A549 (cell line): Measurements from ENCODE around the gene LY86. TPM values are rescaled to one million over a fixed set of nuclear protein-coding genes. Genes with fewer than 3 reads are reported as not detected.

Source experiments
- ATAC-seq, 2 experiments: fragments of 200-7000 bp in 1 of 2; fragments of >200 bp in 1 of 2; cut with Nextera tagmentation in 1 of 2; cut with Tn5 transposase in 1 of 2; 3 replicates each; pipeline versions ENCODE4 v1.8.0 to v1.9.1; 2018 to 2020; ENCODE audit warnings: mild to moderate bottlenecking in 1 of 2, moderate library complexity in 1 of 2
- CTCF ChIA-PET: fragments of 300-600 bp; sonication (Branson Sonifier 250); formaldehyde crosslinking; extraction: SDS; loops from one replicate; lab custom pipeline; 2021; ENCODE audit warnings: antibody characterized with exemption, inconsistent platforms; lab: Yijun Ruan, JAX
- POLR2A ChIA-PET: fragments of 350-600 bp; formaldehyde crosslinking; extraction: SDS; loops from one replicate; lab custom pipeline; 2021; ENCODE audit warnings: antibody characterized with exemption, inconsistent platforms; lab: Yijun Ruan, JAX
- DNase-seq, 2 experiments: peaks; one replicate each; pipeline versions ENCODE4 v3.0.0 to v3.0.0-alpha.2; 2011 to 2016; ENCODE audit warnings: low read depth in 1 of 2, low spot score in 1 of 2
- FAIRE-seq: peaks from 2 replicates; lab custom pipeline; 2011; peaks lifted over from hg19 to GRCh38; lab: Jason Lieb, UNC
- H3K27ac ChIP-seq, 2 experiments: fragments of >200 bp; sonication (Bioruptor Twin); formaldehyde crosslinking; 3 replicates each; pipeline ENCODE4 v1.5.1; 2016 to 2017
- H3K4me1 ChIP-seq: fragments of >200 bp; sonication (Bioruptor Twin); formaldehyde crosslinking; 3 replicates; pipeline ENCODE4 v1.6.1; 2016
- H3K4me2 ChIP-seq: fragments of >200 bp; sonication (Bioruptor Twin); formaldehyde crosslinking; 3 replicates; pipeline ENCODE4 v1.6.1; 2016
- H3K4me3 ChIP-seq: fragments of >200 bp; sonication (Bioruptor Twin); formaldehyde crosslinking; 3 replicates; pipeline ENCODE4 v1.5.1; 2016
- H3K9me3 ChIP-seq: fragments of >200 bp; sonication (Bioruptor Twin); formaldehyde crosslinking; 3 replicates; pipeline ENCODE4 v1.6.1; 2016
- CHD2 ChIP-seq: fragments of 150-350 bp; IDR thresholded peaks from 2 replicates; pipeline ENCODE4 v1.6.1; 2014; ENCODE audit warnings: low read length; ENCODE audit not compliant: partially characterized antibody
- CHD4 ChIP-seq: fragments of 200-600 bp; sonication (generic); IDR thresholded peaks from 2 replicates; pipeline ENCODE4 v1.6.1; 2016; ENCODE audit warnings: antibody characterized with exemption, mild to moderate bottlenecking, borderline replicate concordance
- CTCF ChIP-seq: fragments of >200 bp; sonication (Bioruptor Twin); formaldehyde crosslinking; IDR thresholded peaks from 3 replicates; pipeline ENCODE4 v1.5.1; 2016
- EHF ChIP-seq: fragments of 250-450 bp; sonication (Bioruptor Pico); IDR thresholded peaks from 2 replicates; pipeline ENCODE4 v1.5.0; 2020; ENCODE audit warnings: mild to moderate bottlenecking
- ELK1 ChIP-seq: fragments of 150-350 bp; IDR thresholded peaks from 2 replicates; pipeline ENCODE4 v1.6.1; 2014; ENCODE audit warnings: low read depth, mild to moderate bottlenecking, low read length
- FOSB ChIP-seq: fragments of 250-450 bp; sonication (Bioruptor Pico); IDR thresholded peaks from 2 replicates; pipeline ENCODE4 v1.5.0; 2020; ENCODE audit warnings: mild to moderate bottlenecking, moderate library complexity
- FOSL2 ChIP-seq, 2 experiments: fragments of 450-650 bp in 1 of 2; fragments of >200 bp in 1 of 2; sonication (Bioruptor Twin) in 1 of 2; formaldehyde crosslinking; IDR thresholded peaks; 2 replicates each; pipeline versions ENCODE4 v1.5.0 to v1.6.1; 2016 to 2020; ENCODE audit warnings: mild to moderate bottlenecking in 1 of 2, moderate library complexity in 1 of 2
- GATA3 ChIP-seq: IDR thresholded peaks from 2 replicates; pipeline ENCODE4 v1.6.1; 2012; ENCODE audit warnings: borderline replicate concordance
- HES2 ChIP-seq: fragments of >200 bp; sonication (Bioruptor Twin); formaldehyde crosslinking; IDR thresholded peaks from 2 replicates; pipeline ENCODE4 v1.6.1; 2016
- HMGXB4 ChIP-seq: fragments of 250-450 bp; sonication (Bioruptor Pico); IDR thresholded peaks from 2 replicates; pipeline ENCODE4 v1.5.0; 2021; ENCODE audit warnings: mild to moderate bottlenecking, moderate library complexity, borderline replicate concordance
- JUN ChIP-seq, 2 experiments: fragments of >200 bp; sonication (Bioruptor Twin); formaldehyde crosslinking; IDR thresholded peaks; 2 replicates in 1 of 2; 3 replicates in 1 of 2; pipeline ENCODE4 v1.6.1; 2016 to 2017
- JUNB ChIP-seq: fragments of >200 bp; sonication (Bioruptor Twin); formaldehyde crosslinking; IDR thresholded peaks from 2 replicates; pipeline ENCODE4 v1.6.1; 2016
- KDM5A ChIP-seq: fragments of 200-600 bp; sonication (generic); IDR thresholded peaks from 2 replicates; pipeline ENCODE4 v1.6.1; 2016; ENCODE audit warnings: antibody characterized with exemption, mild to moderate bottlenecking
- MYC ChIP-seq: IDR thresholded peaks from 2 replicates; pipeline ENCODE4 v1.6.1; 2012; ENCODE audit warnings: mild to moderate bottlenecking, inconsistent platforms, low read length, improper control_type of control experiment, borderline replicate concordance
- NPAS2 ChIP-seq: fragments of 250-450 bp; sonication (Bioruptor Pico); IDR thresholded peaks from 2 replicates; pipeline ENCODE4 v1.8.0; 2022; ENCODE audit warnings: mild to moderate bottlenecking, moderate library complexity, borderline replicate concordance
- POLR2AphosphoS2 ChIP-seq: conservative IDR thresholded peaks from 2 replicates; pipeline ENCODE4 v1.6.1; 2012; ENCODE audit warnings: low read length, improper control_type of control experiment, inconsistent platforms
- RCOR1 ChIP-seq: fragments of 150-350 bp; IDR thresholded peaks from 2 replicates; pipeline ENCODE4 v1.6.1; 2014; ENCODE audit warnings: antibody characterized with exemption, low read length, low read depth
- REST ChIP-seq: fragments of 200-600 bp; sonication (generic); IDR thresholded peaks from 2 replicates; pipeline ENCODE4 v1.6.1; 2016; ENCODE audit warnings: antibody characterized with exemption, mild to moderate bottlenecking, moderate library complexity
- SMC3 ChIP-seq: fragments of >200 bp; sonication (Bioruptor Twin); formaldehyde crosslinking; IDR thresholded peaks from 3 replicates; pipeline ENCODE4 v1.6.1; 2018; ENCODE audit warnings: inconsistent platforms
- SREBF2 ChIP-seq: fragments of 450-650 bp; IDR thresholded peaks from 2 replicates; pipeline ENCODE4 v1.6.1; 2014; ENCODE audit warnings: mild to moderate bottlenecking, moderate library complexity
- TFCP2L1 ChIP-seq: fragments of 250-450 bp; sonication (Bioruptor Pico); IDR thresholded peaks from 2 replicates; pipeline ENCODE4 v1.5.0; 2021; ENCODE audit warnings: mild to moderate bottlenecking
- USF2 ChIP-seq: fragments of 450-650 bp; IDR thresholded peaks from 2 replicates; pipeline ENCODE4 v1.6.1; 2014; ENCODE audit warnings: antibody characterized with exemption
- ZFP36 ChIP-seq: fragments of 450-650 bp; IDR thresholded peaks from 2 replicates; pipeline ENCODE4 v1.6.1; 2014; ENCODE audit warnings: borderline replicate concordance; ENCODE audit not compliant: partially characterized antibody
- ZNF302 ChIP-seq: fragments of 250-450 bp; sonication (Bioruptor Pico); IDR thresholded peaks from 2 replicates; pipeline ENCODE4 v1.9.0; 2021; ENCODE audit warnings: inconsistent platforms, mild to moderate bottlenecking, moderate library complexity
- WGBS: methylation state at CpG from one replicate; pipeline ENCODE4 v1.1.6; 2017; ENCODE audit errors: missing lambda C conversion rate; 5-methylcytosine and 5-hydroxymethylcytosine counted together
- polyA plus RNA-seq, 4 experiments: library from polyadenylated mRNA; depleted of rRNA in 3 of 4; stranded (reverse); fragments of >200 nt; fragmentation: RNase III in 1 of 4; extraction: RNeasy Plus Mini Kit Qiagen cat#74134 plus additional on column Dnase treatment in 1 of 4; gene quantifications; 2 replicates in 3 of 4; 3 replicates in 1 of 4; pipeline ENCODE4 v1.2.3, GENCODE V29; 2011 to 2017

Gene LY86
- polyA plus RNA-seq, 2 of the 4 experiments (the other 2 are of a cell fraction): not detected

GRCh38 chr6:6634735-6635075 is 46.2 kb downstream of the LY86 start:
- Histone ChIP-seq H3K4me2 (no peak overlapping the region), H3K27ac (no peak overlapping the region), H3K4me1 (no peaks in the 10 kb centered on the region), H3K9me3 (no peaks in the 10 kb centered on the region), H3K4me3 (no peak overlapping the region)
- POLR2A ChIA-PET: no interaction called here
- CTCF ChIA-PET: no interaction called here
- ATAC-seq: no peak
- WGBS: 100% methylated on average over 1 of the region's 1 CpG
- no peak for DNase-seq
- no peak for FAIRE-seq
- no peak for TF ChIP-seq JUNB
- TF ChIP-seq SMC3: no peak

GRCh38 chr6:6635291-6635690 is 46.8 kb downstream of the LY86 start:
- Histone ChIP-seq H3K4me3 (no peak overlapping the region), H3K4me1 (no peaks in the 10 kb centered on the region), H3K4me2 (no peak overlapping the region), H3K9me3 (no peaks in the 10 kb centered on the region), H3K27ac (no peak overlapping the region)
- ATAC-seq (no peak), FAIRE-seq (no peak), DNase-seq (no peak)
- CTCF ChIA-PET: no interaction called here
- TF ChIP-seq USF2: no peak
- no peak for TF ChIP-seq KDM5A
- no peak for TF ChIP-seq SREBF2
- TF ChIP-seq FOSB: no peak
- no peak for TF ChIP-seq NPAS2 (CRISPR knock-in tag)
- no peak for TF ChIP-seq RCOR1
- TF ChIP-seq JUN (IDR thresholded peaks at IDR 0.05): no peak
- TF ChIP-seq HES2: no peak
- no peak for TF ChIP-seq CHD4
- no peak for TF ChIP-seq MYC
- no peak for TF ChIP-seq GATA3
- TF ChIP-seq FOSL2 (IDR thresholded peaks at IDR 0.05): no peak
- no peak for TF ChIP-seq FOSL2 (CRISPR knock-in tag; IDR thresholded peaks at IDR 0.05)
- no peak for TF ChIP-seq POLR2AphosphoS2
- TF ChIP-seq REST: no peak
- no peak for TF ChIP-seq CHD2
- WGBS: 86% methylated on average over 2 of the region's 2 CpGs
- POLR2A ChIA-PET: no interaction called here

GRCh38 chr6:6635869-6636268 is 47.3 kb downstream of the LY86 start:
- ChIA-PET CTCF (no interaction called here), POLR2A (no interaction called here)
- WGBS: 47% methylated on average over 3 of the region's 3 CpGs
- no peaks in the 10 kb centered on the region for H3K9me3 ChIP-seq
- no peak for DNase-seq
- H3K4me2 ChIP-seq: no peak overlapping the region
- no peak overlapping the region for H3K4me3 ChIP-seq
- no peaks in the 10 kb centered on the region for H3K4me1 ChIP-seq
- no peak overlapping the region for H3K27ac ChIP-seq
- no peak for TF ChIP-seq ELK1
- TF ChIP-seq ZNF302 (CRISPR knock-in tag): no peak
- no peak for TF ChIP-seq EHF (CRISPR knock-in tag)
- TF ChIP-seq GATA3: no peak
- TF ChIP-seq HMGXB4 (CRISPR knock-in tag): no peak
- TF ChIP-seq TFCP2L1 (CRISPR knock-in tag): no peak
- no peak for TF ChIP-seq CTCF
- TF ChIP-seq KDM5A: no peak
- no peak for TF ChIP-seq ZFP36
- no peak for ATAC-seq
- no peak for FAIRE-seq
